GM21723 (cell line): ENCODE data around the gene APCDD1.
"Not testable (repeated sequence)": the region's sequence is repeated elsewhere in the genome, so short reads cannot be mapped to it uniquely, and the experiment has no call there.

ENCODE experiments used
- ATAC-seq: cut with Tn5 transposase; IDR thresholded peaks from one replicate; pipeline ENCODE4 v1.9.1; 2021; ENCODE audit warnings: mild to moderate bottlenecking, moderate library complexity; ENCODE audit not compliant: unreplicated experiment

The APCDD1 gene

GRCh38 chr18:10524507-10525370 is 70.3 kb downstream of the APCDD1 start:
- ATAC-seq = no peak

DNA sequence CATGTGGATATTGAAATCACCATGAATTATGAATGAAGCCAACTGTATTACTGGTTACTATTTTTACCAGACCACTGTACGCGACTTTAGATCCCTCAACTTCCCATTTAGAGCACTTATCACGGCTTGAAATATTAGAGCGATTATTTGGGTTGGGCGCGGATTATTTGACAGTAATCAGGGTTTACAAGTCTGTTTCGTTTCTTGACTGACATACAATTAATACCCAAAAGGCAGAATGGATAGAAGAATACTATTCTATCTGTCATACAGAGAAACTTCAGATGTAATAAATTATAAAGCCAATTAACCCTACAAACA is 70.9 kb downstream of the APCDD1 start:
- no peak for ATAC-seq

- peak; percentile 70 for ATAC-seq
These were observed 71.5 kb downstream of the APCDD1 start, which contains the start of gene NAPG for GRCh38 chr18:10525697-10526560. Gene NAPG, plus strand, starts transcription at chr18:10526027. Its CDS starts 76 bp downstream, at chr18:10526103.

GRCh38 chr18:10526561-10526949 is 72.1 kb downstream of the APCDD1 start:
- peak; percentile 19 for ATAC-seq

DNA sequence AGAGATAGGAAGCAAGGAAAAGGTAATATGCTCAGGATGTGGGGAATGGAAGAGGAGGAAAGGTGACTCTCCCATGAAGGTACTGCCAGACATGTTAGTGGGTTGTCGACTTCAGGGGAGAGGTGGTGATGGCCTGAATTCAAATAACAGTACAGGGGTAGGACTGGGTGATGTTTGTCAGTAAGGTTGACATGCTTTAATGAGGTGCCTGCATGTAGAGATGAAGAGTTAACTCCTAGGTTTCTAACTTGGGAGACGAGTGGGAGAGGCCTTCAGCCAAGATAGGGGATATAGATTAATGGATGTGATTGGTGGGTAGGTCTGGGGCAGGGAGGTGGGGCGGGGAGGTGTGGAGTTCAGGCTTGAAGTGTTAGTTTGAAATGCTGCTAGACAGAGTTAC is 74.0 kb downstream of the APCDD1 start:
- ATAC-seq = no peak

GRCh38 chr18:10530002-10530401 is 75.6 kb downstream of the APCDD1 start:
- no peak for ATAC-seq

DNA sequence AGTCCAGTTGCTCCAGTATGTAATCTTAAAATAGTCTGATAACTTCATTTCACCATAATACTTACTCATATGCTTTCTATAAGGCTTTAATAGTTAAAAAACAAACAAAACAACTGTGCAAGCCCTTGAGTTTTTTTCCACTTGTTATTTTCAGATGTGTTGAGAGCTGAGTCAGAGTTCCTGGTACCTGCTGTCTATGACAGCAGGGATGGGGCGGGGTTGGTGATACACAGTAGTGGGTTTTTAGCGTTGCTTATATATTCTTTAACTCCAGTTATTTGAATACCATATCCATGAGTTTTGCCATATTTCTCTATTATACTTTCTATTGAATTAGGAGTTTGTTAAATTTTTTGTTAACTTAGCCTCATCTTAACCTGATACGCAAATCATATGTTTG is 76.4 kb downstream of the APCDD1 start:
- ATAC-seq = no peak

DNA sequence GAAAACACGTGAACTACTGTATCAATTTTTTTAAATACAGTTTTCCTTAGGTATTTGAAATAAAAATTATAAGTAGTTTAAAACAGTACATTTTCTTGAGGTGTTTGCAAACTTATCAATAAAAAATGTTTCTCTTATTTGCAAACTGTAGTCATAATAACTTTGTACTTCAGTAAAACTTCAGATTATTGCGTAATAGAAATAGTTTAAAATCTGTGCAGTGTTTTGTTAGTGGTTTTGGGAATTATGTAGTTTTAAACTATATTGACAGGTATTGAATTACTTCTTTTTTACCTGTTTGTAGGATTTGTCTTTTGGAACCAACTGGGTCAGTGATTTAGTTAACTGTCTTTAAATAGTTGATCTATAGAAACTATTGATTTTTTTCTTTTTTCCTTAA is 78.7 kb downstream of the APCDD1 start:
- ATAC-seq = no peak

- no peak for ATAC-seq
These were observed 81.8 kb downstream of the APCDD1 start for GRCh38 chr18:10536280-10536679.

DNA sequence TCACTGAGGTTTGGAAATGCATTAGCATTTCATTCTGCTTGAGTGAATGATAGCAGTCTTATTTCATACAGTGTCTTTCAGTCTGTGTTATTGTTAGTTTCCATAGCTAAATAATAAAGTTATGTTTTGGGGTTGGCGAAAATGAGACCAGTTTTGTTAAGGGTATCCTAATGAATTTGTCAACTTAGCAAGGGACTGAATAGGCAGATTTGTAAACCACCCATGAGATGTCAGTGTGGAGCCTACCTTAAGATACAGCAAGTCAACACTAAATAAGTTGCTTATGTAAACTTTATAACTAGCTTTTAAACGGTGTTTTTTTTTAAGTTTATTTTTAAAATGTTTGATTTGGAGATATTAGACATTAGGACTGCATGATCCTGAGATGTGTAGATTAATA is 83.3 kb downstream of the APCDD1 start:
- no peak for ATAC-seq

DNA sequence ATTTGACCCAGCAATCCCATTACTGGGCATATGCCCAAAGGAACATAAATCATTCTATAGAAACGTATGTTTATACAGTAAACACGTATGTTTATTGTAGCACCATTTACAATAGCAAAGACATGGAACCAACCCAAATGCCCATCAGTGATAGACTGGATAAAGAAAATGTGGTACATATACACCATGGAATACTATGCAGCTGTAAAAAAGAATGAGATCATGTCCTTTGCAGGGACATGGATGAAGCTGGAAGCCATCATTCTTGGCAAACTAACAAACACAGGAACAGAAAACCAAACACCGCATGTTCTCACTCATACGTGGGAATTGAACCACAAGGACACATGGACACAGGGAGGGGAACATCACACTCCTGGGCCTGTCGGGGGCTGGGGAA is 84.7 kb downstream of the APCDD1 start:
- not testable (repeated sequence) for ATAC-seq
